GM19395 (cell line): ENCODE results near the gene KCTD14.
"Not testable (repeated sequence)": the region's sequence is repeated elsewhere in the genome, so short reads cannot be mapped to it uniquely, and the experiment has no call there.

Experiments used
- ATAC-seq: cut with Tn5 transposase; IDR thresholded peaks from one replicate; pipeline ENCODE4 v1.9.1; 2021; ENCODE audit warnings: mild to moderate bottlenecking, moderate library complexity; ENCODE audit not compliant: unreplicated experiment

The KCTD14 gene

GRCh38 chr11:78022397-78023396, at the start of gene KCTD14:
TSS of gene KCTD14 (minus strand) at chr11:78023276. CDS start at chr11:78023249, 27 bp downstream.
- no peak for ATAC-seq

DNA sequence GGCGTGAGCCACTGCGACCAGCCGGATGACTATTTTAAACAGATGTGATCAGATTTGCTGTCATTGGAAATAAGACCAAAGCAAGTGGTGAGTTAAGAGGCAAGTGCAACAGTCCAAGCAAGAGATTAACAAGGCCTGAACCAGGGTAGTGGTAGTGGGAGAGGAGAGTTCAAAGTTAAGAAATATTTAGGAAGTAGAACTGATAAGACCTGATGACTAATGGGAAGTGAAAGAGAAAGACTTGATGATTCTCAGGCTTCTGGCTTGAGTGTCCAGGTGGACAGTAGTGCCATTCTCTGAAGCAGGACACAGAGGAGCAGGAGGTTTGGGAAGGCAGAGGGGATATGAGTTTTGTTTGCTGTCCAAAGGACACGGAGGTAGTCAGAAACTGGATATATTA, 49.4 kb upstream of the KCTD14 start:
- ATAC-seq: no peak

DNA sequence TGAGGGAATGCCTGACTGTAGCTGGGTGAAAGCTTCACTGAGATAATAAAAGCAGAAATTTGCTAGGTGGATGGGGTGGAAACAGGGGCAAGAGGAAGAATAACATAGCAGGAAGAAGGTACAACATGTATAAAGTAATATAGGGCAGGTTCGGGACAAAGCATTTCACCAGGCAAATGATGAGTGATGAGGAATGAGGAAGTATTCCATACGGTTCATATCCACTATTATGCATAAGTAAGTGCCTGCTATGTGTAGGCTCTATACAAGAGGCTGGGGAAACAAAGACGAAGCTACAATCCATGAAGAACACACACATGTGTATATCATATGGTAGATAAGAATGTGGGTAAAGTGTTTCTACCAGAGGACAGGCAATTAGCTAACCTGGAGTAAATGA, 48.6 kb upstream of the KCTD14 start:
- ATAC-seq: no peak

- ATAC-seq: no peak
Observed at GRCh38 chr11:78070621-78071020, 47.5 kb upstream of the KCTD14 start.

DNA sequence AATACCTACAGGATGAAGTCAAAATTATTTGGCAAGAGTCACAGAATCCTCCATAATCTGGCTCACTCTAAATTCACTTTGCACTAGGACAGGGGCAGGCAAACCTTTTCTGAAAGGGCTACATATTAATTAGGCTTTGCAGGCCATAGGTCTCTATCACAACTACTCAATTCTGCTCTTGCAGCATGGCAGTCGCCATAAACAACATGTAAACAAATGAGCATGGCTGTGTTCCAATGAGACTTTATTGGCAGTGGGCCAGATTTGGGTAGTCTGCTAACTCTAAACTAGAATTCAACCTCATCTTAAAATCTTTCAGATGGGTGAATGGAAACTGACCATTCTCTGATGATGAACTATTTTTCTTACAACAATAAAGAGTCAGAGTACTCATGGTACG, 46.4 kb upstream of the KCTD14 start:
- ATAC-seq: no peak

DNA sequence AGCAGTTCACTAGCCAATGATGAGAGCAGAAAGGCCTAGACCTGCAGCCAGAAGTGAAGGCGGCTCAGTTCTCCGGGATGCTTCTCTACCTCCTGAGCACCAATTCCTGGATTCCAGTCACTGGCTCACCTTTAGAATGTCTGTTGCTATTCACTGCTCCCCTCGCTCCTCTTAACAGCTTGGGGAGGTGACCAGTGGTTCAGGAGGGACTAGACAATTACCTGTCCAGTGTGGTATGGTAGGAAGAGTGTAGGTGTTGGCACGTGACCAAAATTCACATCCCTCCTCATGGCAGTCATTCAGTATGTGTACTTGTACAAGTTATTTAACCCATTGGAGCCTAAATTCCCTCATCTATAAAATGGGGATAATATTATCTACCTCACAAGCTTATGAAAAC, 44.6 kb upstream of the KCTD14 start:
- ATAC-seq: no peak

DNA sequence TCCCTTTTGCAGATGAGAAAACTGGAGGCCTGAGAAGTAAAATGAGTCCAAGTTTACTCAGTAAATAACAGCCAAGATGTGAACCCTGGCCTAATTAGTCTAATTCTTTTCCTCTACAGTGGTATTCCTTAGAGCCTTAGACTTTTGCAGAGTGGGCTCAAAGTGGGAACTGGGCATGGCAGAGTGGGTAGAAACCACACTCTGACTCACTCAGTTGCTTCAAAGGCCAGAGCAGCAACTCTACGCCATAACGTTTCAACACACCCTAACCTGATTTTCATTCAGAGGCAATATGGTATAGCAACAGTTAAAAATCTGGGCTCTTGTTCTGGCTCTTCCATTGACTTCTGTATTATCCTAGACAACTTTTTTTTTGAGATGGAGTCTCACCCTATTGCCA, 43.4 kb upstream of the KCTD14 start:
- ATAC-seq: no peak

DNA sequence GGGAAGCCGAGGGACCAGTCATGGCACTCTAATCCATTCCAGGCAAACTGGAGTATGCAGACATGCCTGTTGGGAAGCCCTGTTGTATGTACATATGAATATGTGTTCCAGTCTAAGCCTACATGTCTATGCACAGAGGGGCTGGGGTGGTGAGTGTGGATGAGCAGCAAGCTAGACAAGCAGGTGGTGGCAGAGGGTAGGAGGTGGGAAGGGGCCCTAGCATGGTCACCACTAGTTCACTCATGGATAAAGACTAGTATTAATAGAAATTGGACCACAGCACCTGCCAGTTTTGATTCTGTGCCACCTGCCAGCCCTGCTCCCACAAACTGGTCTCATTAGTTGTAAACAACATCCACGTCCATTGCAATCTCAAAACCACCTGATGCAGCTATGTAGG, 42.1 kb upstream of the KCTD14 start:
- ATAC-seq: no peak

GRCh38 chr11:78063440-78064181, 40.5 kb upstream of the KCTD14 start, which contains the start of gene THRSP:
TSS of gene THRSP (plus strand) at chr11:78063861. CDS start at chr11:78063882, 21 bp downstream.
- no peak for ATAC-seq

- no peak for ATAC-seq
Observed at GRCh38 chr11:78062671-78063070, 39.6 kb upstream of the KCTD14 start.

DNA sequence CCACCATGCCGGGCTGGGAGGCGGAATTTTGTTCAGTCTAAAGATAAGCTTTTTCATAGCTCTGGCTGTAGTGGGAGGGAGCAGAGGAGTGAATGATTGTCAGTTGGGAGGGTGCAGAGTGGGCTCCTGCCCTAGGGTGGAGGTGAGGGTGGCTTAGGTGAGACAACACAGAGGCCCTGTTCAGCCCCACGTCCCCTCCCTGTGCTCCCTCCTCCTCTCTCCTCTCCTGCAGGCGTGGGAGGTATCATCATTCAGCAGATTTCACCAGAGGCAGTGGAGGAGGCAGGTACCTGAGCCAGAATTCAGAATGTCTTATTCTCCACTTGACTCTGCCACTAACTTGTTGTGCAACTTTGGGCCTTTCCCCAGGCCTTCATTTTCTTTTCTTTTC, 38.8 kb upstream of the KCTD14 start:
- no peak for ATAC-seq

GRCh38 chr11:78061088-78061920, 38.2 kb upstream of the KCTD14 start:
- ATAC-seq: no peak

DNA sequence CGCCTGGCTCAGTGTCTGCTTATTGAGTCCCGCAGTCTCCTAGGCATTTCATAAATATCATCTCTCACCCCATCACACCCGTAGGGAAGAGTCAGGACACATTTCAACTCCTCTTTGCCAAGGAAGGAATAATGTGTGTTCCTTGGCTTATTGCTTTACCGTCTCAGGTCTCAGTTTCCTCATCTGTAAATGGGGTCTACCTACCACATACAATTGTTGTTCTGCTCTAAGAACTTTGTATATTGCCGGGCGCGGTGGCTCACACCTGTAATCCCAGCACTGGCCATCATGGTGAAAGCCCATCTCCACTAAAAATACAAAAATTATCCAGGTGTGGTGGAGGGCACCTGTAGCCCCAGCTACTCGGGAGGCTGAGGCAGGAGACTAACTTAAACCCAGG, 37.5 kb upstream of the KCTD14 start:
- no peak for ATAC-seq

DNA sequence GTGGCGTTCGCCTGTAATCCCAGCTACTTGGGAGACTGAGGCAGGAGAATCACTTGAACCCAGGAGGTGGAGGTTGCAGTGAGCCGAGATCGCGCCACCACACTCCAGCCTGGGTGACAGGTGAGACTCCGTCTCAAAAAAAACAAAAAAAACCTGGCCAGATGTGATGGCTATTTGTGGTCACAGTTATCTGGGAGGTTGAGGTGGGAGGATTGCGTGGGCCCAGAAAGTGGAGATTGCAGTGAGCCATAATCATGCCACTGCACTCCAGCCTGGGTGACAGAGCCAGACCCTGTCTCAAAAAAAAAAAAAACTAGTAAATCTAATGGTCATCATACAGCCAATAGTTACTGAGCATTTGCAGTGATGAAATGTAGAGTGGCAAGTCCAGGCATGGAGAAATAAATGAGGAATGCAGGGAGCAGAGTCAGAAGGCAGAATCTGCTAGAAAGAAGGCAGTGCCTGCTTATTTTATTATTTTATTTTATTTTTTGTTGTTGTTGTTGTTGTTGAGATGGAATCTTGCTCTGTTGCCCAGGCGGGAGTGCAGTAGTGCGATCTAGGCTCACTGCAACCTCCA, 36.8 kb upstream of the KCTD14 start:
- not testable (repeated sequence) for ATAC-seq

- no peak for ATAC-seq
Observed at GRCh38 chr11:78057462-78058055, 34.5 kb upstream of the KCTD14 start.

DNA sequence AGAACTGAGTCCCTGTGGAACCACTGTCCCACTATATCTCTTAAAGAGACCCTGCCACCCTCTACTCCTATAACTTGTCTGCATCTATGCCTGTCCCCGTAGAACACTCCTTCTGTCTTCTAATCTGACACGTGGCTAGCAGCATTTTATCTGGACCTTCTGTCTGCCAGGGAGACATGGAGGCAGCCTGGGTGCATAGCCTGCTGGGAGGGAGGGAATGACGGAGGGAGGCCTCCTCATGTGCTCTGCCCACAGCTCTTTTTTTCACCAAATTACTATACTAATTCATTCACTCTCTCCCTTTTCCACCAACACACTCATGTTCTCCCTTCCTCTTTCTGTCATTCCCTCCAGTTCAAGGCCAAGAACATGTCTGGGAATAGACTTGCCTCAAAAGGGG, 33.0 kb upstream of the KCTD14 start:
- ATAC-seq: no peak

DNA sequence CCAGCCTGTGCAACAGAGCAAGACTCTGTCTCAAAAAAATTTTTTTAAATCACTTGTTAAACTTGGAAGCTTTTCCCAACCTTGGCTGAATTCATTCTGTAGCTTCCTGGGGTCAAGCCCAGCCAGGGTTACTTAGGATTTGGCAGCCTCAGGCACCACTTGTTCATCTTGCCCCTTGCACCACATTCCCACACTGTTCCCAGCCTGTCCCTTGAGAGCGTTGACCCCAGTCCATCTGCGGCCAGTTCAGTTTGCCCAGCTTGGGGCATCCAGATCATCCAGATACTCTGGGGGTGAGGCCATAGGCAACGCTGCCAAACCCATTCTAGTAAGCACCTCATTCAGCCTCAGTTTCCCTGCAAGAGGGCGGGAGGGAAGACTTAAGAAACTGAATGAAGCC, 31.9 kb upstream of the KCTD14 start:
- ATAC-seq: no peak

DNA sequence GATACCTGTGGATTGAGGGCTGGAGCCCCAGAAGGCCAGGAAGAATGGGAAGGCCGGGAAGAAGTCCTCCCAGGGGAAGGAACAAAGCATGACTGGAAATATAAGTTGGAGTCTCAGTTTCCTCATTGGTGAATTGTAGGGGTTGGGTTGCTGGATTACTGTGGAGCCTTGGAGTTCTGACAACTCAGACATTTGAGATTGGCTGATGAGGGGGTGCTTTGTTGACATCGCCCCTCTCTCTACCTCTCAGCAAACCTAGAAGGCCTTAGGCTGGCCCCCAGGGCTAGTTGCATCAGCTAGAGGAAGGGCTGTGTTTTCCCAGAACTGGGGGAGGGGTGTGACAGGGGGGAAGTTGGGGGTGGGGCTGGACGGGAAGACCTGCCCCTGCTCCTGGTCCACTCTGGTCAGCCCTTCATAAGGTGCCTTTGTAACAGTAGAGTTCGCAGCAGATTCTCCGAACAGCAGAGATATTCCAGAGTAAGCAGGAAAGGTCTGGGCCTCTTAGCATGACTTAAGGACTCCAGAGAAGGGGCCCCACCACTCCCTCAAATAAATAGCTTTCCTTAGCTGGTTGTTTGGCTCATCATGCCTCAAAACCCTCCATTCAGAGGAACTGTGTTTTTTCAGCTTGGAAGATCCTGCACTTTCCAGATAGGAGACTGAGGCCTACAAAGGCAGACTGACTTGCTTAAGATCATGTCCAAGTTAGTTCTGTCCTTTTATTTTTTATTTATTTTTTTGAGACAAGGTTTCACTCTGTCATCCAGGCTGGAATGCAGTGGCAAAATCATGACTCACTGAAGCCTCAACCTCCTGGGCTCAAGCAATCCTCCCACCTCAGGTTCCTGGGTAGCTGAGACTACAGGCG, 28.1 kb upstream of the KCTD14 start:
- no peak for ATAC-seq

DNA sequence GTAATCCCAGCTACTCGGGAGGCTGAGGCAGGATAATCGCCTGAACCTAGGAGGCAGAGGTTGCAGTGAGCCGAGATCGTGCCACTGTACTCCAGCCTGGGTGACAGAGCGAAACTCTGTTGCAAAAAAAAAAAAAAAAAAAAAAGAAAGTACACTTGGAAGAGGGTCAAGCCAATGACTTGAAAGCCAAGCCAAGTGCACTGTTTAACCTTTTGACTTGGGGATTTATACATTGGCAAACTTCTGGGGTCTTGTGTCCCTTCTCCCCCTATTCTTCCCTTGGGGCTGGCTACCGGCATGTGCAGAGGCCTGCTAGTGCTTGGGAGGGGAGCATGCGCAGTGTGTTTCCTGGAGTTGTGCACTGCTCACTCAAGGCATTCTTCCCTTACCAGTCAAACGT, 26.3 kb upstream of the KCTD14 start:
- no peak for ATAC-seq
